GM21423 (cell line): ENCODE data around the gene MORN4.
"Not testable (repeated sequence)": the region's sequence is repeated elsewhere in the genome, so short reads cannot be mapped to it uniquely, and the experiment has no call there.

Source experiments
- ATAC-seq: cut with Tn5 transposase; IDR thresholded peaks from one replicate; pipeline ENCODE4 v1.9.1; 2021; ENCODE audit warnings: mild to moderate bottlenecking, moderate library complexity; ENCODE audit not compliant: unreplicated experiment

MORN4 gene

GRCh38 chr10:97642471-97643159 lies 9.3 kb upstream of the MORN4 start:
- ATAC-seq: not testable (repeated sequence)

DNA sequence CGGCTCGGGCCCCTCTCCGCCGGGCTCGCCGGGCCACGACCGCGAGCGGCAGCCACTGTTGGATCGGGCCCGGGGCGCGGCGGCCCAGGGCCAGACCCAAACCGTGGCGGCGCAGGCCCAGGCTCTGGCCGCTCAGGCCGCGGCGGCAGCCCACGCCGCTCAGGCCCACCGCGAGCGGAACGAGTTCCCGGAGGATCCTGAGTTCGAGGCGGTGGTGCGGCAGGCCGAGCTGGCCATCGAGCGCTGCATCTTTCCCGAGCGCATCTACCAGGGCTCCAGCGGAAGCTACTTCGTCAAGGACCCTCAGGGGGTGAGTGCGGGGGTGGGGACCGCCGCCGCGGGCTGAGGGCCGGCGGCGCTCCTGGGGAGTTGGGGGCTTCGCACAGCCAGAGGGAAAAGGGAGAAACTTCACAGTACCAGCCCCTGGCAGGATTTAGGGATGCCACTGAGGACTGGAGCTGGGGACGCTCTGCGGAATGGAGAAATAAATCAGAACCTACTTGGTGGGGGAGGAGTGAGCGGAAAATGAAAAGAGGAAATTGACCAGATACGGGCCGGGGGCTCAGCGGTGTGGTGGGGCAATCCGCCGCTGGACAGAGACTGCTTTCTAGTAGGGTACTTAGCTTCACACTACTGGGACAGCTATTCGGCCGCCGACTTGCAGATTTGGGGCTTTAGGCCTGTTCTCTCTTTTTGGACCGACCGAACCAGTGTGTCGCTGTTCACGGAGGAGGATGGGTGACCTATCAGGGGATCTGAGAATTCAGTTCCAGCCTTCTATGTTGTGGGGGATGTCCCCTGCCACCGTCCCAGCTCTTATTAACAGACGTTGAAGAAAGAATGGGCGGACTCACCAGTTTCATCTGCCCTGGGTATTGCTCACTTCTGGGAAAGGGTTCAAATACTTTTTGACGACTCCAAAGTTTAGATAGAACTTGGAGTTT lies 7.8 kb upstream of the MORN4 start:
- no peak for ATAC-seq

- peak; percentile 97 for ATAC-seq
Observed at GRCh38 chr10:97640174-97640867, 7.0 kb upstream of the MORN4 start, which contains the start of gene PI4K2A. TSS of gene PI4K2A (plus strand) at chr10:97640671. CDS start at chr10:97640743, 72 bp downstream.

- not testable (repeated sequence) for ATAC-seq
Observed at GRCh38 chr10:97639090-97639489, 5.8 kb upstream of the MORN4 start.

GRCh38 chr10:97635577-97635976 lies 2.3 kb upstream of the MORN4 start:
- ATAC-seq: no peak

- ATAC-seq: no peak
Observed at GRCh38 chr10:97633921-97634320, 621 bp upstream of the MORN4 start.

DNA sequence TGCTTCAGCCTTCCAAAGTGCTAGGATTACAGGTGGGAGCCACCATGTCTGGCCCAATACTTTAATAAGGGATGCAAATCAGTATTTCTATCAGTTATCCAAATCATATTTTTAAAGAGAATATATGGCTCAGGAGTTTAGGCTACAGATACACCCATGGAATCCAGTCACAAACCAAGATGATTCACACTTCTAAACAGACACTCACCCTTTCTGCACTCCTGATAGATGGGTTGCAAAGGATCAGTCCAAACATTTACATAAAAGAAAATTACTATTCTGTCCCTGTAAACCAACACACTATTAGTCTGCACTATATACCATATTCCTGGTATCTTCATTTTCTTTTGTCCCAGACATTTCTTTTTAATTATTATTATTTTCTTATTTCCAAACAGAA lies 2.2 kb downstream of the MORN4 start:
- ATAC-seq: no peak

DNA sequence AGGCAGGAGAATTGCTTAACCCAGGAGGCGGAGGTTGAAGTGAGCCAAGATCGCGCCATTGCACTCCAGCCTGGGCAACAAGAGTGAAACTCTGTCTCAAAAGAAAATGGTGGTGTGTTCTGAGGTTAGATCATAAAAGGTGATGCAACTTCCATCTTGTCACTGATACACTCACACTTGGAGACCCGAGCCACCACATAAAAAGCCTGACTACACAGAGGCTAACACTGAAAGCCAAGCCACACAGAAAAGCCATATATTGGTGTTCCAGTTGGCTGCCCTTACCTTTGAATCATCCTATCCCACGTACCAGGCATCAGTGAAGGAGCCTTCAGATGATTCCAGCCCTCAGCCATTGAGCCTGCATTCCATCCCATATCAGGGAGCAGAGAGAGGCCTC lies 4.0 kb downstream of the MORN4 start:
- ATAC-seq: no peak

DNA sequence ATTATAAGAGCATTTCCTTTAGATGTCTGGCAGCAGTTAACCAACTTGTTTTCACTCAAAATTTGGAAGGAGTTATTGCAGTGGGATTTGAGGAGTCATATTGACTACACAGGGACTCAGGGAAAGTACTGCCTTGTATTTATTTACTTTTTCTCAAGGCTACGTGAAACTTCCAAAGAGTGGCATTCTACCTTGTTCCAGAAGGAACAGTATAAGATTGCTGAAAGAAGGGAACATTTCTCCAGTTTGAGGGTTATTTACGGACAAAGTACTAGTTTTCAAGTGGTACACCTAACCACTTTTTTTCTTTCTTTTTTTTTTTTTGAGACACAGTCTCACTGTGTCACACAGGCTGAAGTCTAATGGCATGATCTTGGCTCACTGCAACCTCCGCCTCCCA lies 5.1 kb downstream of the MORN4 start:
- no peak for ATAC-seq

- ATAC-seq: no peak
Observed at GRCh38 chr10:97627731-97628130, 5.6 kb downstream of the MORN4 start.

- ATAC-seq: no peak
Observed at GRCh38 chr10:97623277-97623676, 10.0 kb downstream of the MORN4 start.

- ATAC-seq: no peak
Observed at GRCh38 chr10:97618733-97619132, 14.6 kb downstream of the MORN4 start.

DNA sequence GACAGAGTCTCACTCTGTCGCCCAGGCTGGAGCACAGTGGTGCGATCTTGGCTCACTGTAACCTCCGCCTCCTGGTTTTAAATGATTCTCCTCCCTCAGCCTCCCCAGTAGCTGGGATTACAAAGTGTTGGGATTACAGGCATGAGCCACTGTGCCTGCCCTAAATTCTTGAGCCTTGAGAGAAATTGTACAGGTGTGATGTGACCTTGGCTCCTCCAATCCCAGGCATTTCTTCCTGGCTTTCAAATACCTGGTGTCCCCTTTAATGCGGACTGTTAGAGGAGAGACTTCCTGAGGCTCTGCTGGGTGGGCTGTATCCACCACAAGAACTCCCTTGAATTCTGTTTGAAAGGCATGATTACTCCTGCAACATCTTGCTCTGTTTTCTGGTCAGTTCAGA lies 15.0 kb downstream of the MORN4 start:
- ATAC-seq: no peak

DNA sequence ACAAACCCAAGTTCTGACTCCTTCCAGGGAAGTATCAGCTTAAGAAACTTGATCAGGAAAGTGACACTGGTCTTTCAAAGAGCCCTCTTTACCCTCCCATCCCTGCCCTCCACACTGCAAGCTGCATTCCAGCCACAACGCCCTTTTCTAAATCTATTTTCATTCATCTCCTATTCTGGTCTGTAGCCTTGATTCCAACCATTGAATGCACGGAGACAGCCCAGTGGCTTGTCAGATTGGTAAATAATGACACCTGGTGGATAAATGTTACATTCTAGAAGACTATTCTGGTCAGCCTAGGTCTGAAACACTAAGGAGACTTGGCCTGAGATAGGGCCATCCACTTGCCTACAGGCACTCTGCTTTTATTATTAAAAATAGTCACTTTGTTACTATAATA lies 20.9 kb downstream of the MORN4 start:
- ATAC-seq: no peak

- ATAC-seq: no peak
Observed at GRCh38 chr10:97611473-97611872, 21.8 kb downstream of the MORN4 start.

- ATAC-seq: no peak
Observed at GRCh38 chr10:97608991-97609561, 24.2 kb downstream of the MORN4 start.

GRCh38 chr10:97607095-97607636 lies 26.1 kb downstream of the MORN4 start:
- no peak for ATAC-seq

DNA sequence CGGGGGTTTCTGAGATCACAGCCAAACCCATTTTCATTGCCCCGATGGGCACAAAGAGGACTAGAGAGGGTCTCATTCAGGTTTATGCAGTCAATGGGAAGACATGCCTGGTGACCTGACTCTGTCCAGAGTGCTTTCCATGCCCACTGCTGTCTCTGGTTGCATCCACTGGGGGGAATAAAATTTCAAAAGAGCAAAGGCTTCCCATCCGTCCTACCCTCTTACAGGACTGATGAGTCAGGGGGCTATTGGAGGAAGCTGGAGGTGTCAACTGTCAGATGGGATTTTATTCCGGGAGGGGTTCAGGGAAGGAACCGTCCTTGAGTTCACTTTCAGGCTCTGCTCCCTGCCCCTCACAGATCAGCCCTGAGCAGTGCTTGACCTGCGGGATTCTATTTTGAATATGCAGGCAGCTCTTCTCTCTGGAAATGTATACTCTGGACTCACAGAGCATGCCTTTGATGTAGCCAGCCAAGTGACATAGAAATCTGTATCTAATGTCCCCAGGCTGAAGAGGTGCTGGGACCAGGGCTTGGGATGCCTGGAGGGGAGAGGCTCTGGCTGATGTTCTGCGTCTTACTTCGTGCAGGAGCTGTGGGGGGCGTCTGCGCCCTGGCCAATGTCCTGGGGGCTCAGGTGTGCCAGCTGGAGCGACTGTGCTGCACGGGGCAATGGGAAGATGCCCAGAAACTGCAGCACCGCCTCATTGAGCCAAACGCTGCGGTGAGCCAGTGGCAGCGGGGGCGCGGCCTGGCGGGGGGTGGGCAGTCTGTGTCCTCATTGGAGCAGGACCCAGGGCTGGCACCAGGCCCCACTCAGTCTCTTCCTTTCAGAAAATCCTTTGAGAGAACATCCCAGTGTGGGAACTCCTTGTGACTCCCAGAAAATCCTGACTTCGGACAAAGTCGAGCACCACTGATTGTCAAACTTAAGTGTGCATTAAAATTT lies 31.8 kb downstream of the MORN4 start:
- ATAC-seq: no peak

GRCh38 chr10:97600616-97601015 lies 32.7 kb downstream of the MORN4 start:
- ATAC-seq: no peak

DNA sequence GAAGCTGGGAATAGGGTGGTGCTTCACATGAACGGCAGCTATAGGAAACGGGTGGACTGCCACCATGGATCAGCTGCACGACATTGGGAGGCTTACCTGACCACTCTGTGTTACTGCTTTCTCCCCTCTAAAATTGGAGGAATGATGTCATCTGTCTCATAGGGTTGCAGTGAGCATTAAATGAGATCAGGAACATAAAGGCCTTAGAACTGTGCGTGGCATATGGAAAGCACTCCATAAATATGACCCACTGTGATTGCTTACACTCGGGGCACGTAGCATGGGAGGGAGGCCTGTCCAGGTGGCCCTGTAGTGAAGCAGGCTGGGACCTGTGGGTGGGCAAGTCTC lies 34.1 kb downstream of the MORN4 start:
- ATAC-seq: no peak
